Activated CD4-positive, alpha-beta T cell treated with anti-CD3 and anti-CD28 coated beads, Interleukin-2, amount 50 U/mL, for 48 hours (primary cell): ENCODE results near the gene PLEKHH1.

Experiments
- DNase-seq, 2 experiments: peaks; one replicate each; pipeline ENCODE4 v3.0.0-alpha.2; 2020

The PLEKHH1 gene

GRCh38 chr14:67638642-67639041 is 105.6 kb downstream of the PLEKHH1 start:
- no peak for DNase-seq
